GM06990 (cell line): ENCODE data around the gene TSC22D4.
A peak's percentile ranks its signal among the peaks of the same experiment; 100 is the strongest.

Source experiments
- DNase-seq: peaks from one replicate; pipeline ENCODE4 v3.0.0-alpha.2; 2011; ENCODE audit not compliant: insufficient read length; ENCODE audit errors: extremely low read depth
- H3K27me3 ChIP-seq: replicated peaks from 2 replicates; pipeline ENCODE4 v1.6.0; 2011; ENCODE audit warnings: low read length; ENCODE audit not compliant: control insufficient read depth, insufficient read depth
- H3K36me3 ChIP-seq: 2 replicates; pipeline ENCODE4 v1.5.1; 2011; ENCODE audit warnings: low read length; ENCODE audit not compliant: control insufficient read depth, insufficient read depth
- H3K4me3 ChIP-seq: replicated peaks from 2 replicates; pipeline ENCODE4 v1.5.1; 2011; ENCODE audit warnings: low read depth, mild to moderate bottlenecking, control low read depth, low read length
- CTCF ChIP-seq: IDR thresholded peaks from 2 replicates; pipeline ENCODE4 v1.5.1; 2011; ENCODE audit warnings: low read length, control low read depth, mild to moderate bottlenecking, inconsistent platforms; ENCODE audit not compliant: insufficient read depth, poor library complexity, severe bottlenecking

TSC22D4 gene

GRCh38 chr7:100437150-100438100 is 41.6 kb downstream of the TSC22D4 start:
- no peak for TF ChIP-seq CTCF
- Histone ChIP-seq H3K27me3 (no peaks in the 10 kb centered on the region), H3K36me3 (peaks cover 13% of the 10 kb centered on the region), H3K4me3 (no peak overlapping the region; the same call in 1 of the 2 replicates)
- DNase-seq, result no peak

GRCh38 chr7:100435401-100436304 is 43.4 kb downstream of the TSC22D4 start:
- Histone ChIP-seq H3K36me3 (peaks cover 18% of the 10 kb centered on the region), H3K27me3 (no peaks in the 10 kb centered on the region), H3K4me3 (peak overlapping the region; percentile 92)
- DNase-seq, result peak; percentile 68
- no peak for TF ChIP-seq CTCF

GRCh38 chr7:100434297-100435144 is 44.5 kb downstream of the TSC22D4 start:
- Histone ChIP-seq H3K27me3 (no peaks in the 10 kb centered on the region), H3K36me3 (peaks cover 18% of the 10 kb centered on the region), H3K4me3 (peak overlapping the region; percentile 92)
- no peak for TF ChIP-seq CTCF
- no peak for DNase-seq

- Histone ChIP-seq H3K36me3 (peaks cover 18% of the 10 kb centered on the region), H3K27me3 (no peaks in the 10 kb centered on the region), H3K4me3 (no peak overlapping the region; the same call in 1 of the 2 replicates)
- no peak for DNase-seq
- no peak for TF ChIP-seq CTCF
These were observed 45.3 kb downstream of the TSC22D4 start for GRCh38 chr7:100433592-100434296.

- no peak for DNase-seq
- no peak for TF ChIP-seq CTCF
- no peak overlapping the region for H3K4me3 ChIP-seq
- H3K27me3 ChIP-seq, result no peaks in the 10 kb centered on the region
- peaks cover 18% of the 10 kb centered on the region for H3K36me3 ChIP-seq
These were observed 45.8 kb downstream of the TSC22D4 start for GRCh38 chr7:100433276-100433591.
